SK-MEL-5 (cell line): ENCODE results near the gene DYRK1B. TPM values are rescaled to one million over a fixed set of nuclear protein-coding genes. Genes with fewer than 3 reads are reported as not detected.

Experiments
- DNase-seq: peaks from one replicate; pipeline ENCODE4 v3.0.0-alpha.2; 2016; ENCODE audit warnings: low read depth, low spot score
- in situ Hi-C: cut with HindIII; loops from 2 replicates; pipeline ENCODE4 v1.10.0; 2016; ENCODE audit warnings: low sequenced_read_pairs, high pct_unique_total_duplicates, low pct_unique_long_range_greater_than_20kb
- total RNA-seq: library from RNA; depleted of rRNA; stranded (reverse); fragments of >200 nt; shearing (Covaris generic); gene quantifications from 2 replicates; pipeline ENCODE4 v1.2.3, GENCODE V29; 2014

DYRK1B gene
- total RNA-seq, 1 experiment from 2014 or later = 7.6 TPM

GRCh38 chr19:39839678-39840327 is 5.8 kb upstream of the DYRK1B start:
- in situ Hi-C loops = no loop called here
- no peak for DNase-seq

DNA sequence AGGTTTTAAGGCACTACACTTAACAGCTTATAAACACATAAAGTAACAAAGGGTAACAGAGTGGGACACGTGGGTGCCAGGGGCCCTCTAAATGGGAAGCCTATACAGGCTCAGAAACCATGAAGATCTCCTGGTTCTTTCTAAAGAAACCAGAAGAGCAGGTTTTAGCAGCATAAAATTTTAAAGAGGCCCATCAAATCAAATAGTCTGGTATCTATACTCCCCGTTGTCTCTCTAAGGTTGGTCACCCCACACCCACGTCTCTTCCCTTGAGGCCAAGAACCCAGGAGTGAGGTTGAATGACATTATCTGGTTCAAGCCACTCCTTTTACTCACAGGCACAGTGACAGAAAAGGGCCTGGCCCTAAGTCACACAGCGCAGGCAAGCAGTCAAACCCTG is 4.6 kb upstream of the DYRK1B start:
- DNase-seq = no peak
- in situ Hi-C loops = no loop called here

DNA sequence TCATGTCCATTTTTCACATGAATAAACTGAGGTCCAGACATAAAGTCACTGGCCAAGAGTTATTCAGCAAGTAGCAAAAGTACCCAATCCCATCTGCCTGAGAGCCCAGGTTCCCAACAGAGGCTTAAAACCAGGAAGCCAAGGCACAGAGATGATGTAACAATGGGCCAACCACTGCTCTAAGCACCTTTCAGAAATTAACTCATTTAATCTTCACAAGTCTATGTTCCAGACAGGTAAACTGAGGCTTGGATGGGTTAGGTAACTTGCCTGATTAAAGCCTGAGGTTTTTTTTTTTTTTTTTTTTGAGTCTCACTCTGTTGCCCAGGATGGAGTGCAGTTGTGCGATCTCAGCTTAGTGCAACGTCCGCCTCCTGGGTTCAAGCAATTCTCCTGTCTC is 4.0 kb upstream of the DYRK1B start:
- in situ Hi-C loops = no loop called here
- DNase-seq = no peak

GRCh38 chr19:39834287-39834841 is 402 bp upstream of the DYRK1B start:
- in situ Hi-C loops = no loop called here
- DNase-seq = no peak

GRCh38 chr19:39833160-39833463 is 850 bp downstream of the DYRK1B start:
- in situ Hi-C loops = no loop called here
- DNase-seq = no peak

GRCh38 chr19:39832341-39833083 is 1.4 kb downstream of the DYRK1B start:
- DNase-seq = no peak
- in situ Hi-C loops = no loop called here

GRCh38 chr19:39831679-39832078 is 2.3 kb downstream of the DYRK1B start:
- in situ Hi-C loops = no loop called here
- DNase-seq = no peak

DNA sequence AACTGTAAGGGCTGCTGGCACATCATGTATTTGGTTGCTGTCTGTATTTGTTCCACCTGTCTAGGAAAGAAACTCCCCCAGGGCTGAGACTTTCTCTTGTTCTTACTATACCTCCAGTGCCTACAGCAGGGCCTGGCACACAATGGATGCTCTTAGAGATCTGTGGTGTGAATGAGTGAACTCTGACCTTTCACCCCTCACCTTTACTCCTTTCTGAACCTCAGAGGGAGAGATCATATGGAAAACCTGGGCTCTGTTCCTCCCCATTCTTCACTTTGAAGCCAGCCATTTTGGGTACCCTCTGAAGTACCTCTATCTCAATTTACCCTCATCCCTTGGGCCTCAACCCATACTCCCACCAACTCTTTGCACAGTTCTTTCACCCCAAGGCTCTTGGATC is 3.1 kb downstream of the DYRK1B start:
- in situ Hi-C loops = no loop called here
- DNase-seq = no peak

DNA sequence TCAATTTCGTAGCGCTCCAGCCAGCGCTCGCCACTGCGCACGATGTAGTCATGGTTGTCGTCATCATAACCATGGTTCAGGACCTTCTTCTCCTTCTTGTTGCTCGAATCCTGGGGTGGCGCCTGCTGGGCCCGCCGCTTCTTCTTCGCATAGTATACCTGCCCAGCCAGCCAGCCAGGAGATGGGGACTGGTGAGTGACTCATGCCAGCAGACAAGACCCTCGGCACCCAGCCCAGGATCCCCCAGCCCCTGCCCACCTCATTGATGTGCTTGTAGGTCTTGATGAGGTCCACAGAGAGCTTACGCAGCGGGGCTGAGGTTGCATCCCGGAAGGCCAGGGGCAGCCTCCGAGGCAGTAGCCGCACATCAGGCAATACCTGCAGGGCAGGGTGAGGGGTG is 3.6 kb downstream of the DYRK1B start:
- in situ Hi-C loops = no loop called here
- no peak for DNase-seq

- no peak for DNase-seq
- in situ Hi-C loops = no loop called here
Measured at GRCh38 chr19:39829702-39830275, 4.2 kb downstream of the DYRK1B start.

DNA sequence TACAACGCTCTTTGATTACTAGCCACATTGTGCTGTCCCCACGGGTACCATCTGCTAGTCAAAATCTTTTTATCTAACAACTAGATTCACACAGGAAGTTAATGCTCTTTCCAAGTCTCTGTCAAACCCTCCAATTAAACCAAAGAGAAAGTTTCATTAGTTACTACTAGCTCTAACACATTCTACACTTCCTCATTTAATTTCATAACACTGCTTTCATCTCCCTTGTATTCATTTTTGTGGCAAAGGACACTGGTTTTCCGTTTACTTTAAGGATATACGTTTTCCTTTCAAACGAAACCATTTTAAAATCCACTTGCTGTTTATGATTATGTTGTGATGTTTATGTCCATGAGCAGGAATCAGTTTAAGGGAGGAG is 5.3 kb downstream of the DYRK1B start:
- in situ Hi-C loops = no loop called here
- DNase-seq = no peak

- in situ Hi-C loops = no loop called here
- DNase-seq = no peak
Measured at GRCh38 chr19:39828015-39828653, 5.8 kb downstream of the DYRK1B start.

- DNase-seq = no peak
- in situ Hi-C loops = no loop called here
Measured at GRCh38 chr19:39827216-39827615, 6.7 kb downstream of the DYRK1B start.

GRCh38 chr19:39826311-39826945 is 7.5 kb downstream of the DYRK1B start:
- in situ Hi-C loops = no loop called here
- DNase-seq = no peak

GRCh38 chr19:39825531-39826076 is 8.4 kb downstream of the DYRK1B start:
- no peak for DNase-seq
- in situ Hi-C loops = no loop called here

DNA sequence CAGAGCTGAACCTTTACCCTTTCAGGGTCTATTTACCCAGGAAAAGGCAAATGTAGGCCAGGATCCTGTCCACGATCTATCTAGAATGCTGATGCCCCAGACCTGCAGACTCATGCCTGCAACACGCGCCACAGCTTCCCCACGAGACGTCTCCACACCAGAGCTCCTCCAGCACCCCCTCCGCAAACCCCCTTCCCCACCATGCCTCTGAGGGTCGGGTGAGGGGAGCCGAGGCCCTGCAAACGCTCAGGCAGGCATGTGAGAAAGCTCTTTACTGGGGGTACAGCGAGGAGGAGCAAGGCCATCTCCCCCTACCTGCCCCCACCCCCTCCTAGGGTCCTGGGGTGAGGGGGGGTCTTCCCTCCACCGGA is 8.9 kb downstream of the DYRK1B start:
- in situ Hi-C loops = no loop called here

GRCh38 chr19:39824143-39825092 is 9.5 kb downstream of the DYRK1B start:
- peak; percentile 94 for DNase-seq
- in situ Hi-C loops = no loop called here

More for the DNA sequence above, 8.9 kb downstream of the DYRK1B start:
- no peak for DNase-seq
